Astrocyte (in vitro differentiated cells and primary cell): ENCODE measurements around the gene KRTAP4-6. TPM values are rescaled to one million over a fixed set of nuclear protein-coding genes. Genes with fewer than 3 reads are reported as not detected.
A peak's percentile ranks its signal among the peaks of the same experiment; 100 is the strongest.

Source experiments
- DNase-seq: peaks from one replicate; pipeline ENCODE4 v3.0.0-alpha.2; 2010; ENCODE audit warnings: low read depth
- FAIRE-seq: peaks from 2 replicates; lab custom pipeline; 2011; peaks lifted over from hg19 to GRCh38; lab: Jason Lieb, UNC
- H2AFZ ChIP-seq: 2 replicates; pipeline ENCODE4 v1.6.0; 2012; ENCODE audit warnings: low read depth, low read length, inconsistent platforms
- H3K27ac ChIP-seq: 2 replicates; pipeline ENCODE4 v1.5.1; 2011; ENCODE audit warnings: low read depth, low read length, inconsistent platforms
- H3K27me3 ChIP-seq: 2 replicates; pipeline ENCODE4 v1.6.0; 2011; ENCODE audit warnings: low read length, inconsistent platforms; ENCODE audit not compliant: insufficient read depth
- H3K36me3 ChIP-seq: 2 replicates; pipeline ENCODE4 v1.5.1; 2011; ENCODE audit warnings: low read length, inconsistent platforms; ENCODE audit not compliant: insufficient read depth
- H3K4me1 ChIP-seq: 2 replicates; pipeline ENCODE4 v1.5.1; 2011; ENCODE audit warnings: low read length, inconsistent platforms; ENCODE audit not compliant: insufficient read depth
- H3K4me2 ChIP-seq: 2 replicates; pipeline ENCODE4 v1.6.0; 2012; ENCODE audit warnings: low read length, inconsistent platforms
- H3K4me3 ChIP-seq: 2 replicates; pipeline ENCODE4 v1.5.1; 2011; ENCODE audit warnings: low read depth, mild to moderate bottlenecking, low read length, inconsistent platforms; ENCODE audit not compliant: insufficient read depth
- H3K79me2 ChIP-seq: 2 replicates; pipeline ENCODE4 v1.6.0; 2012; ENCODE audit warnings: mild to moderate bottlenecking, low read length, inconsistent platforms; ENCODE audit not compliant: insufficient read depth
- H3K9ac ChIP-seq: 2 replicates; pipeline ENCODE4 v1.6.0; 2012; ENCODE audit warnings: mild to moderate bottlenecking, low read length, inconsistent platforms
- H3K9me3 ChIP-seq: 2 replicates; pipeline ENCODE4 v1.5.1; 2012; ENCODE audit warnings: low read depth, mild to moderate bottlenecking, low read length, inconsistent platforms; ENCODE audit not compliant: insufficient read depth
- H4K20me1 ChIP-seq: 2 replicates; pipeline ENCODE4 v1.6.0; 2012; ENCODE audit warnings: low read length, inconsistent platforms; ENCODE audit not compliant: insufficient read depth
- H3K27ac Mint-ChIP-seq: one replicate; pipeline ENCODE4 v1.8.0; 2021; ENCODE audit warnings: mild to moderate bottlenecking, mixed read lengths; ENCODE audit not compliant: unreplicated experiment
- H3K27me3 Mint-ChIP-seq: one replicate; pipeline ENCODE4 v1.8.0; 2021; ENCODE audit warnings: low read depth, mixed read lengths; ENCODE audit not compliant: unreplicated experiment
- H3K36me3 Mint-ChIP-seq: one replicate; pipeline ENCODE4 v1.8.0; 2021; ENCODE audit warnings: low read depth, mixed read lengths; ENCODE audit not compliant: unreplicated experiment
- H3K4me1 Mint-ChIP-seq: one replicate; pipeline ENCODE4 v1.8.0; 2021; ENCODE audit warnings: low read depth, mixed read lengths; ENCODE audit not compliant: unreplicated experiment
- H3K4me3 Mint-ChIP-seq: one replicate; pipeline ENCODE4 v1.8.0; 2021; ENCODE audit warnings: mild to moderate bottlenecking, moderate library complexity, mixed read lengths; ENCODE audit not compliant: unreplicated experiment
- H3K9me3 Mint-ChIP-seq: one replicate; pipeline ENCODE4 v1.8.0; 2021; ENCODE audit warnings: mild to moderate bottlenecking, mixed read lengths; ENCODE audit not compliant: unreplicated experiment
- CTCF ChIP-seq: IDR thresholded peaks from 2 replicates; pipeline ENCODE4 v1.5.1; 2011; ENCODE audit warnings: low read depth, mild to moderate bottlenecking, inconsistent platforms, low read length, moderate library complexity; ENCODE audit not compliant: insufficient read depth
- EZH2 ChIP-seq: IDR thresholded peaks from 2 replicates; pipeline ENCODE4 v1.6.1; 2012; ENCODE audit warnings: mild to moderate bottlenecking, low read length, inconsistent platforms; ENCODE audit not compliant: insufficient read depth
- total RNA-seq: library from RNA; stranded (reverse); gene quantifications from 2 replicates; pipeline ENCODE4 v1.2.1, GENCODE V29; 2021

Gene KRTAP4-6
- total RNA-seq, 1 donor from 2014 or later = not detected

GRCh38 chr17:41133880-41134735 is 6.2 kb downstream of the KRTAP4-6 start:
- Histone ChIP-seq H3K36me3 (no peaks in the 10 kb centered on the region), H3K9me3 (no peaks in the 10 kb centered on the region), H4K20me1 (no peaks in the 10 kb centered on the region), H2AFZ (peak overlapping the region; percentile 6), H3K4me1 (peaks cover 5% of the 10 kb centered on the region), H3K4me3 (no peak overlapping the region), H3K4me2 (no peak overlapping the region), H3K27me3 (no peaks in the 10 kb centered on the region), H3K27ac (no peak overlapping the region), H3K79me2 (no peaks in the 10 kb centered on the region), H3K9ac (no peak overlapping the region)
- peaks cover 4% of the 10 kb centered on the region for H3K9me3 Mint-ChIP-seq
- H3K27ac Mint-ChIP-seq = no peak overlapping the region
- peak; percentile 8 for DNase-seq
- H3K27me3 Mint-ChIP-seq = no peaks in the 10 kb centered on the region
- peaks cover 10% of the 10 kb centered on the region for H3K4me1 Mint-ChIP-seq
- peak; percentile 86 for FAIRE-seq
- no peaks in the 10 kb centered on the region for H3K36me3 Mint-ChIP-seq
- no peak for TF ChIP-seq CTCF
- TF ChIP-seq EZH2 = no peak
- no peak overlapping the region for H3K4me3 Mint-ChIP-seq

DNA sequence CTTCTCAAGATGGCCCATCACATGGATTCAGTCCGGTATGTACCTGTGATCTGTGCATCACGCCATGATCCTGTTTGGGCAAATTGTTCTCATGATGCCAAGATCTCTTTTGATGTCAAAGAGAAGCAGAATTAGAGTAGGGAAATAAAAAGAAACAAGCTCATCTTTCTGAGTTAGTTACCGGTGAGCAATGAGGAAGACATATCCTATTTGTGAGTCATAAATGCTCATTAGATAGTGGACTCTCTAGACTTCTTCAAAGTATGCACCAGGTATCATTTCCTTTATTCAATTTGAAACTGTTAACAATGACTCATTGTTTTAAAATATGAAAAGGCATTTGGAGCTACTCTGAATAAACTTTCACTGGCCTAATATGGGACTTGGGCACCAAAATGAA is 8.4 kb downstream of the KRTAP4-6 start:
- Mint-ChIP-seq H3K4me3 (no peak overlapping the region), H3K27me3 (no peaks in the 10 kb centered on the region), H3K9me3 (peaks cover 4% of the 10 kb centered on the region), H3K4me1 (peaks cover 10% of the 10 kb centered on the region), H3K36me3 (no peaks in the 10 kb centered on the region), H3K27ac (peak overlapping the region; percentile 43)
- no peaks in the 10 kb centered on the region for H3K27me3 ChIP-seq
- no peaks in the 10 kb centered on the region for H3K9me3 ChIP-seq
- FAIRE-seq = peak; percentile 59
- no peak overlapping the region for H3K4me3 ChIP-seq
- TF ChIP-seq EZH2 = no peak
- no peak for TF ChIP-seq CTCF
- no peak overlapping the region for H3K9ac ChIP-seq
- no peaks in the 10 kb centered on the region for H3K36me3 ChIP-seq
- no peak overlapping the region for H2AFZ ChIP-seq
- H3K4me2 ChIP-seq = peak overlapping the region; percentile 49
- no peaks in the 10 kb centered on the region for H3K79me2 ChIP-seq
- peak; percentile 65 for DNase-seq
- H4K20me1 ChIP-seq = no peaks in the 10 kb centered on the region
- H3K4me1 ChIP-seq = peaks cover 5% of the 10 kb centered on the region
- peak overlapping the region; percentile 49 for H3K27ac ChIP-seq

GRCh38 chr17:41127371-41127770 is 13.0 kb downstream of the KRTAP4-6 start:
- Histone ChIP-seq H3K27me3 (no peaks in the 10 kb centered on the region), H3K79me2 (no peaks in the 10 kb centered on the region), H3K9me3 (no peaks in the 10 kb centered on the region), H3K4me1 (peaks cover 5% of the 10 kb centered on the region), H2AFZ (no peak overlapping the region), H3K4me2 (no peak overlapping the region), H4K20me1 (no peaks in the 10 kb centered on the region), H3K36me3 (no peaks in the 10 kb centered on the region), H3K27ac (no peak overlapping the region), H3K9ac (no peak overlapping the region), H3K4me3 (no peak overlapping the region)
- H3K4me3 Mint-ChIP-seq = no peak overlapping the region
- peaks cover 4% of the 10 kb centered on the region for H3K9me3 Mint-ChIP-seq
- H3K27ac Mint-ChIP-seq = no peak overlapping the region
- H3K4me1 Mint-ChIP-seq = peaks cover 19% of the 10 kb centered on the region
- FAIRE-seq (no peak), DNase-seq (no peak)
- no peak for TF ChIP-seq CTCF
- no peak for TF ChIP-seq EZH2
- no peaks in the 10 kb centered on the region for H3K36me3 Mint-ChIP-seq
- H3K27me3 Mint-ChIP-seq = no peaks in the 10 kb centered on the region
